ENCODE data around the gene EDIL3.

DNA sequence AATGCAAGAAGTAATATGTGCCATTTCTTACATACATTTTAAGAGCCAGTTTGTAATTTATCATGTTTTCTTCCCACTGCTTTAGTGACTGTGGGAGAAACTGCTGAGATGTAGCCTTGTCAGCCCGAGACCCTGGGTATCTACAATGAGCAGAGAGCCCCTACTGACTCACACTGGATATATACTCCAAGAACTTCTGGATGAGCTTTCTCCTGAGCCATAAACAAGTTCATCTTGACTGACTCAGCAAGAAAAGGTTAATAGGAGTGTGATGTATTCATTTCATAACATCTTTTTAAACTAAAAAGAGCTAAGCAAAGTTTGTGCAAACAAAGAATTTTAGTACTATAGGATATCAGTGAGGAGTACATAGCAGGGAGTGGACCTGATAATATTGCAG lies 182.5 kb downstream of the EDIL3 start:
- TF ChIP-seq, protein P1, sequence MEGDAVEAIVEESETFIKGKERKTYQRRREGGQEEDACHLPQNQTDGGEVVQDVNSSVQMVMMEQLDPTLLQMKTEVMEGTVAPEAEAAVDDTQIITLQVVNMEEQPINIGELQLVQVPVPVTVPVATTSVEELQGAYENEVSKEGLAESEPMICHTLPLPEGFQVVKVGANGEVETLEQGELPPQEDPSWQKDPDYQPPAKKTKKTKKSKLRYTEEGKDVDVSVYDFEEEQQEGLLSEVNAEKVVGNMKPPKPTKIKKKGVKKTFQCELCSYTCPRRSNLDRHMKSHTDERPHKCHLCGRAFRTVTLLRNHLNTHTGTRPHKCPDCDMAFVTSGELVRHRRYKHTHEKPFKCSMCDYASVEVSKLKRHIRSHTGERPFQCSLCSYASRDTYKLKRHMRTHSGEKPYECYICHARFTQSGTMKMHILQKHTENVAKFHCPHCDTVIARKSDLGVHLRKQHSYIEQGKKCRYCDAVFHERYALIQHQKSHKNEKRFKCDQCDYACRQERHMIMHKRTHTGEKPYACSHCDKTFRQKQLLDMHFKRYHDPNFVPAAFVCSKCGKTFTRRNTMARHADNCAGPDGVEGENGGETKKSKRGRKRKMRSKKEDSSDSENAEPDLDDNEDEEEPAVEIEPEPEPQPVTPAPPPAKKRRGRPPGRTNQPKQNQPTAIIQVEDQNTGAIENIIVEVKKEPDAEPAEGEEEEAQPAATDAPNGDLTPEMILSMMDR (optimal IDR thresholded peaks at IDR 0.05 in 1 of 3, IDR thresholded peaks at IDR 0.05 in 1 of 3, conservative IDR thresholded peaks at IDR 0.05 in 1 of 3; ENCODE audit: extremely low read depth in 1 of 3, insufficient read depth in 2 of 3, low read length in 3 of 3) = no peak
- TF ChIP-seq EZH2 (IDR thresholded peaks at IDR 0.05; ENCODE audit: low read length) = no peak

All from keratinocyte (primary cell).